Ectodermal cell (in vitro differentiated cells): ENCODE data around the gene GNB5.

Experiments used
- H3K27ac ChIP-seq: 2 replicates; pipeline ENCODE4 v1.7.0; 2013; ENCODE audit warnings: mild to moderate bottlenecking, low read depth, low read length; ENCODE audit not compliant: insufficient read depth, poor library complexity, severe bottlenecking
- H3K27me3 ChIP-seq: 2 replicates; pipeline ENCODE4 v1.7.0; 2013; ENCODE audit warnings: mild to moderate bottlenecking, low read length; ENCODE audit not compliant: insufficient read depth, control insufficient read depth, poor library complexity, severe bottlenecking
- H3K36me3 ChIP-seq: one replicate; pipeline ENCODE4 v1.7.0; 2013; ENCODE audit warnings: low read length; ENCODE audit not compliant: control insufficient read depth, insufficient read depth
- H3K4me1 ChIP-seq: one replicate; pipeline ENCODE4 v1.7.0; 2013; ENCODE audit warnings: low read length; ENCODE audit not compliant: control insufficient read depth, insufficient read depth
- H3K4me3 ChIP-seq: 2 replicates; pipeline ENCODE4 v1.7.0; 2013; ENCODE audit warnings: low read depth, low read length, control low read depth; ENCODE audit not compliant: insufficient read depth
- H3K9me3 ChIP-seq: 2 replicates; pipeline ENCODE4 v1.7.0; 2013; ENCODE audit warnings: mild to moderate bottlenecking, low read length, moderate library complexity; ENCODE audit not compliant: control insufficient read depth
- WGBS, 2 experiments: methylation state at CpG; one replicate each; pipeline ENCODE4 v1.1.7; 2013; ENCODE audit warnings: missing lambda C conversion rate in 2 of 2; 5-methylcytosine and 5-hydroxymethylcytosine counted together

GNB5 gene

GRCh38 chr15:52208306-52208946 is 17.2 kb upstream of the GNB5 start:
- Histone ChIP-seq H3K27me3 (no peaks in the 10 kb centered on the region), H3K9me3 (no peaks in the 10 kb centered on the region), H3K27ac (no peak overlapping the region), H3K4me1 (peaks cover 3% of the 10 kb centered on the region), H3K36me3 (no peaks in the 10 kb centered on the region), H3K4me3 (no peak overlapping the region)
- whole genome bisulfite sequencing, 2 experiments = 1 to 4% methylated on average over 2 of the region's 2 CpGs

- Histone ChIP-seq H3K27me3 (no peaks in the 10 kb centered on the region), H3K9me3 (no peaks in the 10 kb centered on the region), H3K4me1 (peaks cover 3% of the 10 kb centered on the region), H3K4me3 (no peak overlapping the region), H3K36me3 (no peaks in the 10 kb centered on the region), H3K27ac (no peak overlapping the region)
- WGBS, 2 experiments = 100% methylated on average over 1 of the region's 1 CpG
Measured at GRCh38 chr15:52207191-52207590, 16.0 kb upstream of the GNB5 start.

- Histone ChIP-seq H3K27ac (no peak overlapping the region), H3K4me3 (no peak overlapping the region), H3K36me3 (no peaks in the 10 kb centered on the region), H3K4me1 (peaks cover 3% of the 10 kb centered on the region), H3K27me3 (no peaks in the 10 kb centered on the region), H3K9me3 (no peaks in the 10 kb centered on the region)
- WGBS, 2 experiments = 92 to 97% methylated on average over 2 of the region's 2 CpGs
Measured at GRCh38 chr15:52206446-52206845, 15.3 kb upstream of the GNB5 start.

DNA sequence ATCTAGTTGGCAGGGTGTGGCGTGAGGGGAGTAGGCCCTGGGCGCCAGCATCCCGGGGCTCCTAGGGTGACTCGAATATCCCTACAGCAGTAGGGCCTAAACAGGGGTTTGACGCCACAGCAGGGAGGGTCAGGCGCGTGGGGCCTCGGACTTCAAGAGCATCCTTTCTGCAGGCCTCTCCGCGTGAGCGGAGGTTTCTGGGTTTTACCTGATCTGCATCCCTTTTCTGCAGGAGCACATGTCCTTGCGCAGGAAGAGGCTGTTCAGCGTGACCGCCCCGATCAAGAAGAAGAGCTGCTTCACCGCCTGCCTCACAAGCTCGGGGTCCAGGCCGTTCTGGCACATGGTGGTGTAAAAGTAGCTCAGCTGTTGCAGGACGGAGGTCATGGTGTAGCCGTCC is 13.5 kb upstream of the GNB5 start:
- Histone ChIP-seq H3K27me3 (no peaks in the 10 kb centered on the region), H3K9me3 (no peaks in the 10 kb centered on the region), H3K4me3 (no peak overlapping the region), H3K27ac (no peak overlapping the region), H3K4me1 (peaks cover 3% of the 10 kb centered on the region), H3K36me3 (no peaks in the 10 kb centered on the region)
- 95 to 96% methylated on average over 20 of the region's 20 CpGs for WGBS, 2 experiments

GRCh38 chr15:52200831-52201365 is 9.7 kb upstream of the GNB5 start:
- no peak overlapping the region for H3K4me3 ChIP-seq
- H3K9me3 ChIP-seq = no peaks in the 10 kb centered on the region
- no CpG with 5 or more reads among the region's 1 CpG for WGBS, 2 experiments
- H3K27me3 ChIP-seq = no peaks in the 10 kb centered on the region
- no peak overlapping the region for H3K27ac ChIP-seq
- no peaks in the 10 kb centered on the region for H3K36me3 ChIP-seq
- H3K4me1 ChIP-seq = no peaks in the 10 kb centered on the region

GRCh38 chr15:52199271-52199670 is 8.1 kb upstream of the GNB5 start:
- Histone ChIP-seq H3K4me3 (no peak overlapping the region), H3K4me1 (no peaks in the 10 kb centered on the region), H3K27ac (no peak overlapping the region), H3K36me3 (no peaks in the 10 kb centered on the region), H3K9me3 (no peaks in the 10 kb centered on the region), H3K27me3 (no peaks in the 10 kb centered on the region)
- WGBS, 2 experiments = 91 to 93% methylated on average over 2 of the region's 2 CpGs

GRCh38 chr15:52196891-52197290 is 5.7 kb upstream of the GNB5 start:
- Histone ChIP-seq H3K9me3 (no peaks in the 10 kb centered on the region), H3K36me3 (no peaks in the 10 kb centered on the region), H3K27me3 (no peaks in the 10 kb centered on the region), H3K4me1 (no peaks in the 10 kb centered on the region), H3K4me3 (no peak overlapping the region), H3K27ac (no peak overlapping the region)
- 83 to 94% methylated on average over 3 of the region's 3 CpGs for WGBS, 2 experiments

- Histone ChIP-seq H3K36me3 (no peaks in the 10 kb centered on the region), H3K27me3 (no peaks in the 10 kb centered on the region), H3K27ac (no peak overlapping the region), H3K4me1 (no peaks in the 10 kb centered on the region), H3K9me3 (no peaks in the 10 kb centered on the region), H3K4me3 (no peak overlapping the region)
- 95 to 100% methylated on average over 1 of the region's 1 CpG for WGBS, 2 experiments
Measured at GRCh38 chr15:52193791-52194190, 2.6 kb upstream of the GNB5 start.

DNA sequence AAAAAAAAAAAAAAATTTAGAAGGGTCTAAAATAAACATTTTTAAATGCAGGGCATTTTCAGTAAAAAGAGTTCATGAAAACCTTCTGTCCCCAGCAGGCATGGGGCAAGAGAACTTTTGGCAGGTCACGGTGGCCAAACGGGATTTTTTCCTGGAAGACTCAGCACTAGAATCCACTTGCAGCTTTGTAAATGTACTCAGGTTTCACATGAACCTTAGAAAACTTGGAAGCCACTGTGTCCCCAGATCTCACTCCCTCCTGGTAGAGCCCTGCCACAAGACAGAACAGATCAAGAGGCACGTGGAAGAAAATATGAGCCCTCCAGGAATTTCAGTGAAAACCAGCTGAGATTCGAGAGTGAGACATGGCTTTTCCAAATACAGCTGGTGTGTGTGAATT is 2.1 kb upstream of the GNB5 start:
- Histone ChIP-seq H3K4me3 (no peak overlapping the region), H3K36me3 (no peaks in the 10 kb centered on the region), H3K9me3 (no peaks in the 10 kb centered on the region), H3K27ac (no peak overlapping the region), H3K27me3 (no peaks in the 10 kb centered on the region), H3K4me1 (no peaks in the 10 kb centered on the region)
- 92 to 93% methylated on average over 4 of the region's 4 CpGs for WGBS, 2 experiments

GRCh38 chr15:52186651-52187486 is 4.3 kb downstream of the GNB5 start:
- Histone ChIP-seq H3K36me3 (no peaks in the 10 kb centered on the region), H3K4me1 (no peaks in the 10 kb centered on the region), H3K27ac (no peak overlapping the region), H3K27me3 (peaks cover 4% of the 10 kb centered on the region), H3K9me3 (no peaks in the 10 kb centered on the region), H3K4me3 (no peak overlapping the region)
- 91% methylated on average over 11 of the region's 11 CpGs for WGBS, 2 experiments
